Skin of body (tissue), 2 donors: ENCODE data around the gene C3orf22. TPM values are rescaled to one million over a fixed set of nuclear protein-coding genes. Genes with fewer than 3 reads are reported as not detected.
"Not testable (repeated sequence)": the region's sequence is repeated elsewhere in the genome, so short reads cannot be mapped to it uniquely, and the experiment has no call there.

ENCODE experiments used
- DNase-seq: peaks from one replicate; lab custom pipeline; 2025; lab: John Stamatoyannopoulos, UW
- total RNA-seq: library from RNA; depleted of rRNA; stranded (reverse); fragments of >200 nt; gene quantifications from one replicate; pipeline ENCODE4 v1.2.3, GENCODE V29; 2014

Gene C3orf22
- not detected for total RNA-seq

DNA sequence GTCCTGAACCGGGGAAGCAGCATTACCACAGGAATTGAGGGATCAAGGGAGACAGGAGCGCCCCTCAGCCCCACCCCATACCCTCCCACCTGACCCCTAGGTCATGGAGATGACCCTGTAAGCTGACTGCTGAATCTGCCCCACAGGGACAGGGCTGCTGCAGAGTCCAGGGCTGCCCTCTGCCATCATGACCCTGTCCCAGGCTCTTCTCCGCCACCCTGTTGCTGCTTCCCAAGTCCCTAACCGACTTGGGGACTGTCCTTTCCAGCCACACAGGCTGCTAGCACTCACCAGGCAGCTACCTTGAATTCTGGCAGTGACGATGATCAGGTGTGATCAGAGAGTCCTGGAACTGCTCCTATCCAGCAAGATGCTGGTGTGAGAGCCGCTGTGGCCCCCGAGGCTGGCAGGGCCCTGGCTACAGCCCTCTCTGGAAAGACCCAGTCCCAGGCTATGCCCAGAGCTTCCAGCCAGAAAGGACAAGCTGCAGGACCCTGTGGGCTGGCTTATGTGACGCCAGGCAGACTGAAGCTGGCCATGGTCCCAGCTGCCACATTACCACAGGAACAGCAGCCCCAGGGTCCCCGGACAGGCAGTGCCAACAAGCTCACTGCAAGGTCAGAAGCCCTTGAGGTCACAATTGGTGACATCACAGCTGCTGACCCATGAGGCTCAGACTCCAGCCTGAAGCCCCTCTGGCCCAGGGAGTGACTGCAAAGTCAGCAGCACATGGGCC, at the start of gene C3orf22:
Gene C3orf22 (minus strand): TSS at position 597 of the 736 bp plus-strand sequence. CDS start 5,542 bp downstream, outside the sequence.
- DNase-seq: no peak

- no peak for DNase-seq
Observed at GRCh38 chr3:126607214-126607908, 48.6 kb upstream of the C3orf22 start.

DNA sequence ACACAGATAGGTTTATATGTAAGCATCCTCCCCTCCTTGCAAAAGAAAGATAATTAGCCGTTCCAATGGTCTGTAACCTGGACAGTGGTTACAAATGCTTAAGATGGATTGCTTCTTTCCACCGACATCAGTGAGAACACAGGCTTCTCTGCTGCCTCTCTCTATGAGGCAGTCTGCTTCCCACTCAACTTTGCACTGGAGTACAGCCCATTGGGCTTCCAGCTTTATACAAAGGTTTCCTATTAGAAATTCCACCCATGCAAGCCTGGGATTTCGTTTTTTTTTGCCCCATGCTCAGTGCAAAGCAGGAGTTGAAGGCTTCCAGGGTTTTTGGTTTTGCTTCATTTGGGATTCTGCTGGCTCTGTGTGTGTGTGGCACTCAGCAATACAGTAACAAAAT, 47.3 kb upstream of the C3orf22 start:
- DNase-seq: no peak

DNA sequence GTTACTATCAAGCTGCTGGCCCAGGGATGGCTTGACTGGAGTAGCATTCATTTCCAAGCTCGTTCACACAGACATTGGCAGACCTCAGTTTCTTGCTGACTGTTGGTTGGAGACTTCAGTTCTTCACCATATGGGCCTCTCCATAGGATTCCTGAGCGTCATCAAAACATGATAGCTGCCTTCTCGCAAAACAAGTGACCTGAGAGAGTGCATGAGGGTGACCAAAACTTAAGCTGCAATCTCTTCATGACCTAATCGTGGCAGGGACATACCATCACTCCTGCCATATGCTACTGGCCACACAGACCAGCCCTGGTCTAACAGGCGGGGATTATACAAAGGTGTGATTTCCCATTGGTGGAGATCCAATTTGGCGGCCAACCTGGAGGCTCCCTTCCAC, 46.0 kb upstream of the C3orf22 start:
- no peak for DNase-seq

- no peak for DNase-seq
Observed at GRCh38 chr3:126599101-126599500, 40.4 kb upstream of the C3orf22 start.

DNA sequence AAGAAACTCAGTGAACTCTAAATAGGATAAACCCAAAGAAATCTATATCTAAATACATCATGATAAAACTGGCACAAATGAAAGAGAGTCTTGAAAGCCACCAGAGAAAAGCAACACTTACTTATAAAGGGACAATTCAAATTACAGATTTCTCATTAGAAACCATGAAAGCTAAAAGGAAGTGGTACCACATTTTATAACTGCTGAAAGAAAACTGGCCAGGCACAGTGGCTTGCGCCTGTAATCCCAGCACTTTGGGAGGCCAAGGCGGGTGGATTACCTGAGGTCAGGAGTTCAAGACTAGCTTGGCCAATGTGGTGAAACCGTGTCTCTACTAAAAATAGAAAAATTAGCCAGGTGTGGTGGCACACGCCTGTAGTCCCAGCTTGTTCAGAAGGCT, 36.7 kb upstream of the C3orf22 start:
- not testable (repeated sequence) for DNase-seq

GRCh38 chr3:126591515-126591914, 32.8 kb upstream of the C3orf22 start:
- DNase-seq: not testable (repeated sequence)

DNA sequence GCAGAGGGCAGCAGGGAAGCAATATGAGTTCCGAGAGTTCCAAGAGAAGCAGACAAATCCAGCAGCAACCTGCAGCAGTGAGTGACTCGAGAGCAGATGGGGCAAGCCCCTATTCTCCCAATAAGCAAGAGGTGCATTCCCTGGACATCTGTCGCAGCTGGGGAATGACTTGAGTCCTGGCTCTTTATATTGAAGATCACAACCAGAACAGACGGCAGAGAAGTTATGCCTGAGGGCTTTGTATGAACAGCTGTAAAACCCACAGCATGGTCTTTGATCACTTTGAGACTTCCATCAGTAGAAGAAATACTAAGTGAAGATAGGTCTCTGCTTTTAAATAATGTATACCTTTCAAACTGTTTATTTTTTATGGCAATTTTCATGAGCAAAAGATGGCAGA, 23.6 kb upstream of the C3orf22 start:
- no peak for DNase-seq

- no peak for DNase-seq
Observed at GRCh38 chr3:126581569-126581968, 22.8 kb upstream of the C3orf22 start.

- no peak for DNase-seq
Observed at GRCh38 chr3:126580746-126581145, 22.0 kb upstream of the C3orf22 start.

- DNase-seq: no peak
Observed at GRCh38 chr3:126578702-126579101, 20.0 kb upstream of the C3orf22 start.

GRCh38 chr3:126577261-126577660, 18.5 kb upstream of the C3orf22 start:
- DNase-seq: no peak

GRCh38 chr3:126573492-126574117, 14.9 kb upstream of the C3orf22 start:
- DNase-seq: no peak

DNA sequence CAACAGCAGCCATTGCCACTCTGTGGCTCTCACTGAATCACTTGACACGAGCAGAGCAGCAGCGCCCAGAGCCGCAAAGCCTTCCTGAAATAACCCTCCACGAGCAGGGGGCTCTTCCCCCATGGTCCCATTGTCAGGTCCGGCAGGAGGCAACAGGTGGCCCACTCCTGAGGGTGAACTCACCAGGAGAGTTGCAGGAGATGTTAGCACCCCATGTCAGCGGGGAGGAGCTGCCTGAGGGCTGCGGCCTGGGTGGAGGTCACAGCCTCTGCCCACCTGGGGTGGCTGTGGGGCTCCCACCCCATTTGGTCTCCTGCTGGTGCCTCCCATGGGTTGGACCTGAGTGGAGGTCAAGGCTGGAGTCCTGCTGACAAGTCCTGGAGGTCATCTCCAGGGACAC, 12.3 kb upstream of the C3orf22 start:
- DNase-seq: no peak

GRCh38 chr3:126570103-126570541, 11.4 kb upstream of the C3orf22 start:
- DNase-seq: no peak

- DNase-seq: no peak
Observed at GRCh38 chr3:126569390-126569975, 10.8 kb upstream of the C3orf22 start.

GRCh38 chr3:126568776-126569342, 10.1 kb upstream of the C3orf22 start:
- DNase-seq: no peak

DNA sequence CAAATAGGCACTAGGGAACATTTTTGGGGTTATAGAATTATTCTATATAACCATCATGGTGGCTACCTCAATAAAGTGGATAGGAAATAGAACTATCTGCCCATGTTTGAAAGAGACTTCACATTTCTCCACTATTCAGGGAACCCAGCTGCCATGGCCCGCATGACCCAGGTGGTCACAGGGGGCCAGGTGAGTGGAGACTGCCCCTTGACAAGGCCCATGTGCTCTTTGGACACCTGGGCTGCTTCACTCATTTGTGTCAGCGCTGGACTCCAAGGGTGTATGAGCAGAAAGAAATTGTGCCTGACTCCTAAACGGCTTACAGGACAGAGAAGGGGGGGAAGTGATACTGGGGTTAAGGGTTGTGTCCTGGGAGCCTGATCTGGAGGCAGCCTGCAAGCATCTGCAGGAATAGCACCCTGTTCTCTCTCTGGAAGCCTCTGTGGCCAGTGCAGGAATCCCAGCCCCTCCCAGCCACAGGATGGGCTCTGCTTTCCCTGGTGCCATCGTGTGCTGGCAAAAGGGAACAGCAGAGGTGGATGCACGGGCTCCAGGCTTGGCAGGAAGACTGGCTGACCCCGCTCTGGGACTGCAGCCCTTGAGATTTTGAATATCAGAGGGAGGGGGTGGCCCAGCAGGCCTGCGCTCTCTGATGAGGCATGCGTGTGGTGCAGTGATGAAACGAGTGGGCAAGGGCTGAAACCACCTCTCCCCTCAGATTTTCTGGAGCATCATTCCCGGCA, 9.1 kb upstream of the C3orf22 start:
- DNase-seq: no peak

DNA sequence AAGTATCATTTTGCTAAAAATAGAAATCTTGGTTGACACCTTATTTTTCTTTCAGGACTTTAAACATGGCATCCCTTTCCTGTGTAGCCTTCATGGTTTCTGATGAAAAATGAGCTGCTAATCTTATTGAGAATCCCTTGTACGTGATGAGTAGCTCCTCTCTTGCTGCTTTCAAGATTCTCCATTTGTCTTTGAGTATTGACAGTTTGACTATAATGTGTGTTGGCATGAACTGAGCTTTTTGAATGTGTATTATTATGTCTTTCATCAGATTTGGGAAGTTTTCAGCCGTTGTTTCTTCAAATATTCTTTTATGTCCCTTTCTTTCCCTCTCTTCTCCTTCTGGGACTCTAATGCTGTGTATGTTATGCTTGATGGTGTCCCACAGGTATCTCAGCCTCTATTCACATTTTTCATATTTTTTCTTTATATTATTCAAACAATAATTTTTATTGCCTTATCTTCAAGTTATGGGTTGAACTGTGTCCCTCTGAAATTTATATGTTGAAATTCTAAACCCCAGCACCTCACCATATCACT, 4.1 kb upstream of the C3orf22 start:
- no peak for DNase-seq

GRCh38 chr3:126557761-126558160, 971 bp downstream of the C3orf22 start:
- DNase-seq: no peak

GRCh38 chr3:126557415-126557745, 1.4 kb downstream of the C3orf22 start:
- DNase-seq: no peak
